ENCODE measurements around the gene PRF1.

The PRF1 gene

DNA sequence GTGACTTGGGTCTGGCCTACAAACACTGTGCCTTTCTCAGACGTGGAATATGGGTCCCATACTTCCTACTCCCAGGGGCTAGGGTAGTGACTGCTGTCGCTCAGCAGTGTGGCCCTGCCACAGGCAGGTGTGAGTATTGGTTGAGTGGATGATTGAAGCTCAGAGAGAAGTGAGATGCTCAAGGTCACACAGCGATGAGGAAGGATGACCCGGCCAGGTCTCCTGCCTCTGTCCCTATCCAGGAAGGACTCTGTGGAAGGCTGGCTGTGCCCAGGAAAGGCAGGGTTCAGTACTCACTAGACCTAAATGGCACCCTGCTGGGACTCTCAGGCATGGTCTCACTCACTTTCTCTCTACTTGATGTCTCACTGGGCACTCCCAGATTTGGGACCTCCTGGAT lies 2.8 kb downstream of the PRF1 start:
- DNase-seq (ENCODE audit: low spot score): no peak
- TF ChIP-seq, protein P1, sequence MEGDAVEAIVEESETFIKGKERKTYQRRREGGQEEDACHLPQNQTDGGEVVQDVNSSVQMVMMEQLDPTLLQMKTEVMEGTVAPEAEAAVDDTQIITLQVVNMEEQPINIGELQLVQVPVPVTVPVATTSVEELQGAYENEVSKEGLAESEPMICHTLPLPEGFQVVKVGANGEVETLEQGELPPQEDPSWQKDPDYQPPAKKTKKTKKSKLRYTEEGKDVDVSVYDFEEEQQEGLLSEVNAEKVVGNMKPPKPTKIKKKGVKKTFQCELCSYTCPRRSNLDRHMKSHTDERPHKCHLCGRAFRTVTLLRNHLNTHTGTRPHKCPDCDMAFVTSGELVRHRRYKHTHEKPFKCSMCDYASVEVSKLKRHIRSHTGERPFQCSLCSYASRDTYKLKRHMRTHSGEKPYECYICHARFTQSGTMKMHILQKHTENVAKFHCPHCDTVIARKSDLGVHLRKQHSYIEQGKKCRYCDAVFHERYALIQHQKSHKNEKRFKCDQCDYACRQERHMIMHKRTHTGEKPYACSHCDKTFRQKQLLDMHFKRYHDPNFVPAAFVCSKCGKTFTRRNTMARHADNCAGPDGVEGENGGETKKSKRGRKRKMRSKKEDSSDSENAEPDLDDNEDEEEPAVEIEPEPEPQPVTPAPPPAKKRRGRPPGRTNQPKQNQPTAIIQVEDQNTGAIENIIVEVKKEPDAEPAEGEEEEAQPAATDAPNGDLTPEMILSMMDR (IDR thresholded peaks at IDR 0.05; ENCODE audit: extremely low read depth, missing control alignments): no peak

DNA sequence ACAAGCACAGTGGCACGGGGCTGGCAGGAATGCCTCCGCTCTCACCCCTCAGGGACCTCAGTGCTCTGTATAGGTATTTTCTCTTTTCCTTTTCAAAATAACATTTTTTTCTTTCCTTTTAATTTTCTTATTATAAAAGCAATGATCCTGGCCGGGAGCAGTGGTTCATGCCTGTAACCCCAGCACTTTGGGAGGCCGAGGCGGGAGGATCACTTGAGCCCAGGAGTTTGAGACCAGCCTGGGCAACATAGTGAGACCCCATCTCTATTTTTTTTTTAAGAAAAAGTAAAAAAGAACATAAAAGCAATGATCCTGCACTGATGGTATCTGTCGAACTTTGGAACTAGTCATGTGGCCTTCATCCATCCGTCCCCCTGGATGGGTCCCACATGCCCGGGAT lies 3.2 kb downstream of the PRF1 start:
- TF ChIP-seq, protein P1 (IDR thresholded peaks at IDR 0.05; ENCODE audit: extremely low read depth, missing control alignments): no peak
- no peak for DNase-seq (ENCODE audit: low spot score)

DNA sequence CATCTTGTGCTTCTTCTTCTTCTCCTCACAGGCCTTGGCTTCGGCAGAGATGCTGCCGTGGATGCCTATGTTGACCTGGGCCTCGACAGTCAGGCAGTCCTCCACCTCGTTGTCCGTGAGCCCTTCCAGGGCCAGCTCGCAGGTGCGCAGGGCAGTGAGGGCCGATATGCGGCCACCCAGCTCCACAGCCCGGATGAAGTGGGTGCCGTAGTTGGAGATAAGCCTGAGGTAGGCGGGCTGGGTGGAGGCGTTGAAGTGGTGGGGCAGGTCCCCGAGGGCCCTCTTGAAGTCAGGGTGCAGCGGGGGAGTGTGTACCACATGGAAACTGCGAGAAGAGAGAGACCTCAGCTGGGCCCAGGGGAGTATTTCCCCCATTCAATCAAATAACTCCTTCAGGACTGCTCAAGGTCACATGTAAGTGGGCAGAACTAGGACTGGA lies 3.7 kb downstream of the PRF1 start:
- TF ChIP-seq, protein P1 (IDR thresholded peaks at IDR 0.05; ENCODE audit: extremely low read depth, missing control alignments): no peak
- no peak for DNase-seq (ENCODE audit: low spot score)

DNA sequence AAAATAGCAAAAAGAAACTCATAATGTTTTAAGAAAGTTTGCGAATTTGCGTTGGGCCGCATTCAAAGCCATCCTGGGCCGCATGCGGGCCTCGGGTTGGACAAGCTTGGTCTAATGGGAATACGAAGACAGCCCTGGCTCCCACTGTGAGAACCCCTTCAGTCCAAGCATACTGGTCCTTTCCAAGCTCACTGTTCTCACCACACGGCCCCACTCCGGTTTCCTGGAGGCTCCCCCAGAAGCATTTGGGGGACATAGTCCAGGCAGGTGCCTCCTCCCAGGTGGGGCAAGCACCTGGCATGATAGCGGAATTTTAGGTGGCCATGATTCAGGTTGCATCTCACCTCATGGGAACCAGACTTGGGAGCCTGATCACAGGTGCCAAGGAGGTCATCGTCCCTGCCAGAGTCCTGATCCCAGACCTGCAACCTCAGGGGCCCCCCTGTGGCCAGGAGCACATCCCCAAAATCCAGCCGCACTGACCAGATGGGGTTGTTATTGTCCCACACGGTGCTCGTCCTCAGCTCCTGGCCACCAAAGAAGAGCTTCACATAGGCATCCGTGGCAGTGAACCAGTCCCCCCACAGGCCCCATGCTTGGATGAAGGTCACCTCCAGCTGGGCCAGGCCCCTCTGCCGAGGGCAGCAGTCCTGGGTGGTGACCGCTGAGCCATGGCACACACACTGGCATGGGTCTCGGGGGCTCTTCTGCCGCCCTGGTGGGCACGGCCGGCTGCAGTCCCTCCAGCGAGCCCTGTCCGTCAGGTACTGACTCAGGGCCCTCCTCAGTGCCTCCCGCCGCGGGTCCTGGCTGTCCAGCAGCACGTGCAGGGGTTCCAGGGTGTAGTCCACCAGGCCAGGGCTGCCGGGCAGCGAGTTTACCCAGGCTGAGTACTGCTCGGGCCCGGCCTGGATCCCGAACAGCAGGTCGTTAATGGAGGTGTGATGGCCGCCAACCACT lies 4.4 kb downstream of the PRF1 start:
- no peak for DNase-seq (ENCODE audit: low spot score)
- TF ChIP-seq, protein P1 (IDR thresholded peaks at IDR 0.05; ENCODE audit: extremely low read depth, missing control alignments): no peak

DNA sequence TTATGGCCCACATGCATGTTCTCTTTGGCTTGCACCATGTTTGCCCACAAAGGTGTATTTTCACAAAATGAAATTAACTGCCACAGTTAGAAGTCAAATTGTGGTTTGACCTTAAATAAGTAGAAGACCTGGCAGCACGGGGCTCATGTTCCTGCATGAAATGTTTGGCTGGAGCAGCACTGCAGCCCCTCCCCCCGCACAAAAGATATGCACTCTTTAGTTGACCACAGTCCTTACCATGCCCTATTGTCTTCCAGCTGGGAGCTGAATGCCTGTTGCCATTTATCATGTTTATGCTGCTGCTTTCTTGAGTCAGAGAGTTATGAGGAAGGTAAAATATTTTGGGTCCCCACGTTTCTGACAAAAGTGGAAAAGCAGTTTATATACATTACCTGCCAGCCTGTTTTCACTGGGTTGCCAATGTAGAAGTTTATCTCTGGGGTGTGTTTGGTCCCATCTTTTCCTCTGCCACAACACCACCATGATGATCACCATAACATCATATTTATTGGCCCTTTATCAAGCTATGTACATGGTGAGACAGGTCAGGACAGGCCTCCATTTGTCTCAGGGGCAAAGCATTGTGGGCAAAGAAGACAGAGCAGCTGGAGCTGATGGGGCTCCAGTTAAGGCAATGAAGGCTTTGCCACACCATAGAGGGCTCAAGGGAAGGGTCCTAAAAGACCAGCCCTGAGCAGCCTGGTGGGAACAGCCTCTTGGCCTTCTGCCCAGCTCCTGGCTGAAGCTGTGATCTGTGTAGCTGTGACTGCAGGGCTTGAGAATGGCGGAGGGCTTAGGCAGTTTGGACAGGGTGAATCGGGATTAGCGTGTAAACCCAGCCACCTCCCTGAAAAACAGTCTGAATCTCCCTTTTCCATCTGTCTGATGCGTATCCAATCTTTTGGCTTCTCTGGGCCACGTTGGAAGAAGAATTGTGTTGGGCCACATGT lies 5.4 kb downstream of the PRF1 start:
- DNase-seq (ENCODE audit: low spot score): no peak
- TF ChIP-seq, protein P1 (IDR thresholded peaks at IDR 0.05; ENCODE audit: extremely low read depth, missing control alignments): no peak

DNA sequence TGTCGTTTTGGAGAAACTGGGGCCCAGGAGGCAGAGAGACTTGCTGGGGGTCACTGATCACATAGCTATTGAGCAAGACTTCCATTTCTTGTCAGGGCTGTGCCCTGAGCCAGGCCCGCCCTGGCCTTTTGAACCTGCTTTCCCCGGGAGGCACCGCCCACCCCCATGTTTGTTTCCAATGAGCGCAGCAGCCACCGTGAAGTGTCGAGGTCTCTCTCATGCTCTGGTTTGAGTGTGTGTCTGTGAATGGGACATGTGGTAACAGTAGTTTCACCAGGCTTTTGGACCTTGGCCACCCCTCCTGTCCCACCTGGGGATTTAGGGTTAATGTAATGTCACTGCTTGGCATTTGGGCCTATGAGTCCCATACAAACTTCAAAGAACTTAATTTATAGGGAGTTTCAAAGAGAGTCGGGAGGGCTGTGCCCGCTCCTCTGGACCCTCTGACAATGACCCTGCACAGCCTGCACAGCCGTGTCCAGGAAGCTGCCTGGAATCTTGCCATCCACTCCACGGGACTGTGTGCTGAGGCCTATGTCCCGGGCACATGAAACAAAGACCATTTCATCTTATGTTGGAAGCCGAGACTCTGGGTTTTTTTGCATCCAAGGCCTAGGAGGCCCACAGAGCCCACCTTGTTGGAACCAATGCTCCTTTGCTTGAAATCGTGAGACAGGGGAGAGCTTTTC lies 6.3 kb downstream of the PRF1 start:
- DNase-seq (ENCODE audit: low spot score): no peak

More for the DNA sequence above, 6.3 kb downstream of the PRF1 start:
- TF ChIP-seq, protein P1 (IDR thresholded peaks at IDR 0.05; ENCODE audit: extremely low read depth, missing control alignments): no peak

Measured in GM20000 (cell line).